Endodermal cell (in vitro differentiated cells): ENCODE results near the gene SMIM23. TPM values are rescaled to one million over a fixed set of nuclear protein-coding genes. Genes with fewer than 3 reads are reported as not detected.

Experiments
- DNase-seq: peaks from one replicate; pipeline ENCODE4 v3.0.0-alpha.2; 2017
- H3K27ac ChIP-seq: 2 replicates; pipeline ENCODE4 v1.5.1; 2013; ENCODE audit warnings: mild to moderate bottlenecking, low read depth, low read length, moderate library complexity
- H3K27me3 ChIP-seq: 2 replicates; pipeline ENCODE4 v1.6.1; 2013; ENCODE audit warnings: mild to moderate bottlenecking, low read length, moderate library complexity; ENCODE audit not compliant: insufficient read depth, control insufficient read depth, poor library complexity, severe bottlenecking
- H3K36me3 ChIP-seq: 2 replicates; pipeline ENCODE4 v1.7.0; 2013; ENCODE audit warnings: mild to moderate bottlenecking, low read length, moderate library complexity; ENCODE audit not compliant: control insufficient read depth, insufficient read depth
- H3K4me1 ChIP-seq: one replicate; pipeline ENCODE4 v1.7.0; 2013; ENCODE audit warnings: low read length; ENCODE audit not compliant: control insufficient read depth, insufficient read depth
- H3K4me3 ChIP-seq: 2 replicates; pipeline ENCODE4 v1.5.1; 2013; ENCODE audit warnings: mild to moderate bottlenecking, low read length, moderate library complexity
- H3K9ac ChIP-seq: 2 replicates; pipeline ENCODE4 v1.6.1; 2013; ENCODE audit warnings: mild to moderate bottlenecking, low read length, moderate library complexity; ENCODE audit not compliant: poor library complexity, severe bottlenecking; ENCODE audit errors: extremely low read depth
- H3K9me3 ChIP-seq: 2 replicates; pipeline ENCODE4 v1.6.1; 2013; ENCODE audit warnings: mild to moderate bottlenecking, low read length, moderate library complexity; ENCODE audit not compliant: control insufficient read depth
- H3K27ac Mint-ChIP-seq: 2 replicates; pipeline ENCODE4 v1.8.0; 2020; ENCODE audit warnings: mixed read lengths
- H3K27me3 Mint-ChIP-seq: 2 replicates; pipeline ENCODE4 v1.8.0; 2021; ENCODE audit warnings: mild to moderate bottlenecking, mixed read lengths; ENCODE audit not compliant: insufficient read depth
- H3K36me3 Mint-ChIP-seq: 2 replicates; pipeline ENCODE4 v1.8.0; 2020; ENCODE audit warnings: low read depth, mixed read lengths
- H3K4me1 Mint-ChIP-seq: 2 replicates; pipeline ENCODE4 v1.8.0; 2020; ENCODE audit warnings: mixed read lengths
- H3K4me3 Mint-ChIP-seq: 2 replicates; pipeline ENCODE4 v1.8.0; 2020; ENCODE audit warnings: mild to moderate bottlenecking, moderate library complexity, mixed read lengths
- H3K9me3 Mint-ChIP-seq: 2 replicates; pipeline ENCODE4 v1.8.0; 2020; ENCODE audit warnings: mild to moderate bottlenecking, mixed read lengths
- CTCF ChIP-seq: fragments of 200-600 bp; sonication (generic); conservative IDR thresholded peaks from 2 replicates; pipeline ENCODE4 v1.5.0; 2021; ENCODE audit warnings: antibody characterized with exemption, mild to moderate bottlenecking
- WGBS, 2 experiments: methylation state at CpG; one replicate each; pipeline versions ENCODE4 v1.1.5 to v1.1.7; 2013; ENCODE audit warnings: missing lambda C conversion rate in 2 of 2, mixed read lengths in 1 of 2; ENCODE audit not compliant: insufficient coverage in 1 of 2, insufficient read length in 1 of 2; 5-methylcytosine and 5-hydroxymethylcytosine counted together
- total RNA-seq, 2 donors: library from RNA; stranded (reverse); fragmentation: NEBNext Ultra II Directional in 1 of 2; extraction: Animal tissue kit (Norgen Biotek cat#: 25700) in 1 of 2; gene quantifications; 2 replicates in 1 of 2; 3 replicates in 1 of 2; pipeline ENCODE4 v1.2.1, GENCODE V29; 2021

SMIM23 gene
- total RNA-seq, 2 donors from 2014 or later: not detected

- Mint-ChIP-seq H3K4me3 (no peak overlapping the region), H3K36me3 (no peaks in the 10 kb centered on the region), H3K27me3 (peaks cover 6% of the 10 kb centered on the region), H3K9me3 (peaks cover 2% of the 10 kb centered on the region), H3K4me1 (no peaks in the 10 kb centered on the region), H3K27ac (no peak overlapping the region)
- no peak overlapping the region for H3K27ac ChIP-seq
- DNase-seq: peak; percentile 19
- H3K9ac ChIP-seq: no peak overlapping the region
- no peaks in the 10 kb centered on the region for H3K9me3 ChIP-seq
- no peaks in the 10 kb centered on the region for H3K36me3 ChIP-seq
- H3K27me3 ChIP-seq: peaks cover 6% of the 10 kb centered on the region
- H3K4me3 ChIP-seq: no peak overlapping the region
- TF ChIP-seq CTCF: no peak
- no peaks in the 10 kb centered on the region for H3K4me1 ChIP-seq
These were observed 23.3 kb downstream of the SMIM23 start for GRCh38 chr5:171808951-171809350.

- no peak overlapping the region for H3K4me3 ChIP-seq
- no peak overlapping the region for H3K27ac Mint-ChIP-seq
- peaks cover 6% of the 10 kb centered on the region for H3K27me3 ChIP-seq
- H3K4me1 ChIP-seq: no peaks in the 10 kb centered on the region
- DNase-seq: peak; percentile 21
- no peak overlapping the region for H3K4me3 Mint-ChIP-seq
- no peaks in the 10 kb centered on the region for H3K9me3 ChIP-seq
- peaks cover 2% of the 10 kb centered on the region for H3K9me3 Mint-ChIP-seq
- 90 to 95% methylated on average over 4 to 11 of the region's 11 CpGs for WGBS, 2 experiments
- no peak for TF ChIP-seq CTCF
- no peak overlapping the region for H3K9ac ChIP-seq
- no peaks in the 10 kb centered on the region for H3K4me1 Mint-ChIP-seq
- peaks cover 3% of the 10 kb centered on the region for H3K27me3 Mint-ChIP-seq
- H3K36me3 Mint-ChIP-seq: no peaks in the 10 kb centered on the region
- H3K27ac ChIP-seq: no peak overlapping the region
- no peaks in the 10 kb centered on the region for H3K36me3 ChIP-seq
These were observed 24.6 kb downstream of the SMIM23 start for GRCh38 chr5:171810227-171810626.

GRCh38 chr5:171813270-171813669, 27.7 kb downstream of the SMIM23 start:
- 90 to 96% methylated on average over 4 of the region's 4 CpGs for WGBS, 2 experiments
- Histone ChIP-seq H3K36me3 (no peaks in the 10 kb centered on the region), H3K27ac (no peak overlapping the region), H3K4me1 (no peaks in the 10 kb centered on the region), H3K9ac (no peak overlapping the region), H3K27me3 (no peaks in the 10 kb centered on the region), H3K4me3 (no peak overlapping the region), H3K9me3 (no peaks in the 10 kb centered on the region)
- Mint-ChIP-seq H3K36me3 (no peaks in the 10 kb centered on the region), H3K27ac (no peak overlapping the region), H3K27me3 (peaks cover 2% of the 10 kb centered on the region), H3K4me1 (no peaks in the 10 kb centered on the region), H3K9me3 (no peaks in the 10 kb centered on the region), H3K4me3 (no peak overlapping the region)
- no peak for DNase-seq
- no peak for TF ChIP-seq CTCF
